SK-N-SH (cell line): ENCODE results near the gene ACSF3. TPM values are rescaled to one million over a fixed set of nuclear protein-coding genes. Genes with fewer than 3 reads are reported as not detected.

Source experiments
- CTCF ChIA-PET: fragments of 300-600, 350-600 bp; formaldehyde crosslinking; extraction: SDS; loops from one replicate; lab custom pipeline; 2021; lab: Yijun Ruan, JAX
- POLR2A ChIA-PET: fragments of 350-600 bp; sonication (Branson Sonifier 250); formaldehyde crosslinking; extraction: SDS; loops from one replicate; lab custom pipeline; 2020; ENCODE audit warnings: antibody characterized with exemption, inconsistent platforms; lab: Yijun Ruan, JAX
- DNase-seq: peaks from one replicate; pipeline ENCODE4 v3.0.0; 2012
- H2AFZ ChIP-seq: fragments of 200-600 bp; sonication (generic); 2 replicates; pipeline ENCODE4 v1.8.1; 2016; ENCODE audit warnings: antibody characterized with exemption, mild to moderate bottlenecking, low read depth
- H3F3A ChIP-seq: fragments of 200-600 bp; sonication (generic); replicated peaks from 2 replicates; pipeline ENCODE3; 2016; ENCODE audit warnings: antibody characterized with exemption, mild to moderate bottlenecking; ENCODE audit not compliant: insufficient read depth
- H3K27ac ChIP-seq, 2 experiments: fragments of 200-500 bp in 1 of 2; fragments of 200-600 bp in 1 of 2; sonication (Bioruptor generic) in 1 of 2; sonication (generic), shearing (Covaris generic) in 1 of 2; 2 replicates each; pipeline versions ENCODE4 v1.5.1 to v1.6.1; 2014 to 2016; ENCODE audit warnings: low read depth in 2 of 2, inconsistent platforms in 1 of 2, low read length in 1 of 2, mild to moderate bottlenecking in 1 of 2, mixed read lengths in 1 of 2
- H3K27me3 ChIP-seq: fragments of 200-600 bp; sonication (generic), shearing (Covaris generic); 2 replicates; pipeline ENCODE4 v1.6.1; 2016; ENCODE audit warnings: mixed run types; ENCODE audit not compliant: insufficient read depth
- H3K36me3 ChIP-seq, 2 experiments: fragments of 200-500 bp in 1 of 2; fragments of 200-600 bp in 1 of 2; sonication (Bioruptor generic) in 1 of 2; sonication (generic) in 1 of 2; replicated peaks in 1 of 2; 2 replicates each; pipeline versions ENCODE3 to v1.5.1; 2014 to 2016; ENCODE audit warnings: low read length in 1 of 2, mild to moderate bottlenecking in 1 of 2; ENCODE audit not compliant: insufficient read depth in 2 of 2, control insufficient read depth in 1 of 2
- H3K4me1 ChIP-seq, 2 experiments: fragments of 200-500 bp in 1 of 2; fragments of 200-600 bp in 1 of 2; sonication (Bioruptor generic) in 1 of 2; sonication (generic), shearing (Covaris generic) in 1 of 2; 2 replicates each; pipeline versions ENCODE4 v1.5.1 to v1.6.1; 2014 to 2016; ENCODE audit warnings: low read depth in 1 of 2, low read length in 1 of 2, mixed run types in 1 of 2; ENCODE audit not compliant: insufficient read depth in 2 of 2, control insufficient read depth in 1 of 2
- H3K4me2 ChIP-seq: fragments of 200-600 bp; sonication (generic), shearing (Covaris generic); 2 replicates; pipeline ENCODE4 v1.6.1; 2017; ENCODE audit warnings: mixed run types
- H3K4me3 ChIP-seq, 2 experiments: fragments of 200-500 bp in 1 of 2; fragments of 200-600 bp in 1 of 2; sonication (Bioruptor generic) in 1 of 2; sonication (generic), shearing (Covaris generic) in 1 of 2; 2 replicates each; pipeline versions ENCODE4 v1.5.1 to v1.8.1; 2014 to 2016; ENCODE audit warnings: low read depth in 2 of 2, inconsistent platforms in 1 of 2, low read length in 1 of 2, mild to moderate bottlenecking in 1 of 2, mixed read lengths in 1 of 2, moderate library complexity in 1 of 2
- H3K79me2 ChIP-seq: fragments of 200-600 bp; sonication (generic); 2 replicates; pipeline ENCODE4 v1.8.1; 2017; ENCODE audit warnings: mild to moderate bottlenecking; ENCODE audit not compliant: insufficient read depth
- H3K9ac ChIP-seq: fragments of 200-600 bp; sonication (generic); 2 replicates; pipeline ENCODE4 v1.6.1; 2017; ENCODE audit warnings: mixed run types
- H3K9me2 ChIP-seq: fragments of 200-600 bp; sonication (generic); 2 replicates; pipeline ENCODE4 v1.6.1; 2017; ENCODE audit warnings: mixed run types
- H3K9me3 ChIP-seq: fragments of 200-600 bp; sonication (generic); 2 replicates; pipeline ENCODE4 v1.6.1; 2017; ENCODE audit warnings: mixed run types, mild to moderate bottlenecking, moderate library complexity
- H4K20me1 ChIP-seq: fragments of 200-600 bp; sonication (generic); 2 replicates; pipeline ENCODE4 v1.6.1; 2017; ENCODE audit warnings: mild to moderate bottlenecking, mixed run types; ENCODE audit not compliant: insufficient read depth
- EP300 ChIP-seq, 2 experiments: IDR thresholded peaks; 2 replicates each; pipeline versions ENCODE4 v1.4.0 to v1.6.1; 2012; ENCODE audit warnings: borderline replicate concordance in 1 of 2, low read depth in 1 of 2, low read length in 1 of 2
- IRF3 ChIP-seq: fragments of 150-350 bp; IDR thresholded peaks from 2 replicates; pipeline ENCODE4 v1.6.1; 2016; ENCODE audit warnings: mild to moderate bottlenecking, low read depth, low read length
- NFIC ChIP-seq: IDR thresholded peaks from 2 replicates; pipeline ENCODE4 v1.4.0; 2012; ENCODE audit warnings: borderline replicate concordance
- PBX3 ChIP-seq: IDR thresholded peaks from 2 replicates; pipeline ENCODE4; 2012
- RAD21 ChIP-seq: IDR thresholded peaks from 2 replicates; pipeline ENCODE4 v1.6.1; 2012; ENCODE audit warnings: mild to moderate bottlenecking, low read length
- SMC3 ChIP-seq: IDR thresholded peaks from 2 replicates; pipeline ENCODE4 v1.6.1; 2012; ENCODE audit warnings: low read depth, low read length, improper control_type of control experiment
- TEAD4 ChIP-seq: IDR thresholded peaks from 2 replicates; pipeline ENCODE4 v1.4.0; 2012; ENCODE audit warnings: mild to moderate bottlenecking, borderline replicate concordance; ENCODE audit not compliant: insufficient read depth
- USF1 ChIP-seq: IDR thresholded peaks from 2 replicates; pipeline ENCODE4 v1.4.0; 2012; ENCODE audit warnings: low read depth, borderline replicate concordance
- YY1 ChIP-seq: IDR thresholded peaks from 2 replicates; pipeline ENCODE4 v1.4.0; 2012; ENCODE audit warnings: low read depth, mild to moderate bottlenecking
- WGBS: methylation state at CpG from one replicate; pipeline ENCODE4 v1.1.6; 2017; ENCODE audit warnings: low lambda C conversion rate; 5-methylcytosine and 5-hydroxymethylcytosine counted together
- polyA plus RNA-seq, 3 experiments: library from polyadenylated mRNA; depleted of rRNA; stranded (reverse); fragments of >200 nt; gene quantifications; 2 replicates each; pipeline ENCODE4 v1.2.3, GENCODE V29; 2012

The ACSF3 gene
- polyA plus RNA-seq, 1 of the 3 experiments (the other 2 are of a cell fraction): 18.8 TPM

GRCh38 chr16:89044418-89045180, 49.1 kb upstream of the ACSF3 start:
- POLR2A ChIA-PET: interaction anchor here (0.8 to 1.5 kb wide), 2 partner anchors 10 to 49 kb away, joined by 3 to 4 read pairs; partner anchors contain the start of gene ACSF3
- no peaks in the 10 kb centered on the region for H4K20me1 ChIP-seq
- CTCF ChIA-PET: interaction anchor here (1.0 to 1.9 kb wide), 2 partner anchors 41 to 122 kb away, joined by 3 to 7 read pairs; no protein-coding TSS in a partner anchor
- no peaks in the 10 kb centered on the region for H3F3A ChIP-seq
- no peak overlapping the region for H3K27ac ChIP-seq
- 0 out of 2 replicates have a peak, but pooled peaks have one; percentile 2 for TF ChIP-seq RAD21
- TF ChIP-seq IRF3: no peak
- no peaks in the 10 kb centered on the region for H3K9me3 ChIP-seq
- DNase-seq: peak; percentile 85
- no peaks in the 10 kb centered on the region for H3K36me3 ChIP-seq
- H3K79me2 ChIP-seq: no peaks in the 10 kb centered on the region
- peaks cover 0 to 15% of the 10 kb centered on the region in 2 experiments; a peak in 1 of 4 replicates for H3K4me1 ChIP-seq
- H3K9ac ChIP-seq: no peak overlapping the region
- WGBS: 30% methylated on average over 16 of the region's 29 CpGs
- no peak overlapping the region for H3K4me2 ChIP-seq
- H3K9me2 ChIP-seq: no peaks in the 10 kb centered on the region
- peaks cover 5% of the 10 kb centered on the region; the same call in 1 of the 2 replicates for H3K27me3 ChIP-seq
- H2AFZ ChIP-seq: no peak overlapping the region
- H3K4me3 ChIP-seq: no peak overlapping the region

GRCh38 chr16:89045181-89045815, 48.4 kb upstream of the ACSF3 start:
- Histone ChIP-seq H3K9ac (no peak overlapping the region), H3K27me3 (peaks cover 5% of the 10 kb centered on the region; the same call in 1 of the 2 replicates), H3K27ac (no peak overlapping the region), H3K4me2 (no peak overlapping the region), H3K36me3 (no peaks in the 10 kb centered on the region), H3K79me2 (no peaks in the 10 kb centered on the region), H3K4me3 (no peak overlapping the region), H4K20me1 (no peaks in the 10 kb centered on the region), H3K9me3 (no peaks in the 10 kb centered on the region), H3K4me1 (peaks cover 0 to 21% of the 10 kb centered on the region in 2 experiments; a peak in 1 of 4 replicates), H2AFZ (no peak overlapping the region), H3K9me2 (no peaks in the 10 kb centered on the region), H3F3A (no peaks in the 10 kb centered on the region)
- ChIA-PET CTCF (interaction anchor here (1.0 to 1.9 kb wide), 2 partner anchors 40 to 122 kb away, joined by 3 to 7 read pairs; no protein-coding TSS in a partner anchor), POLR2A (interaction anchor here (0.8 to 1.5 kb wide), 2 partner anchors 11 to 48 kb away, joined by 3 to 4 read pairs; partner anchors contain the start of gene ACSF3)
- 52% methylated on average over 9 of the region's 12 CpGs for WGBS
- no peak for TF ChIP-seq EP300 (IDR thresholded peaks at IDR 0.05; ENCODE audit: borderline replicate concordance in 1 of 2, low read depth in 1 of 2, low read length in 1 of 2)
- no peak for TF ChIP-seq YY1
- TF ChIP-seq TEAD4: no peak
- no peak for TF ChIP-seq USF1
- no peak for TF ChIP-seq PBX3
- no peak for TF ChIP-seq NFIC
- no peak for TF ChIP-seq SMC3
- no peak for DNase-seq
